Upper lobe of left lung (tissue), 6 donors: Measurements from ENCODE around the gene GUCA2A. TPM values are rescaled to one million over a fixed set of nuclear protein-coding genes. Genes with fewer than 3 reads are reported as not detected.
A peak's percentile ranks its signal among the peaks of the same experiment; 100 is the strongest.

ENCODE experiments used
- ATAC-seq, 2 donors: fragments of 200-7000 bp; cut with Tn5 transposase; one replicate each; pipeline ENCODE4 v1.9.1; 2022; ENCODE audit warnings: mild to moderate bottlenecking in 2 of 2, moderate library complexity in 2 of 2; ENCODE audit not compliant: low FRiP score in 2 of 2
- DNase-seq, 2 donors: peaks; one replicate each; pipeline ENCODE4 v3.0.0-alpha.2; 2019 to 2020
- H3K27ac ChIP-seq, 4 donors: fragments of 200-600 bp; sonication (generic); one replicate each; pipeline ENCODE4 v1.5.1; 2016 to 2019
- H3K27me3 ChIP-seq, 4 donors: fragments of 200-600 bp; sonication (generic); one replicate each; pipeline ENCODE4 v1.5.1; 2017 to 2019
- H3K36me3 ChIP-seq, 4 donors: fragments of 200-600 bp; sonication (generic); one replicate each; pipeline ENCODE4 v1.5.1; 2016 to 2019
- H3K4me1 ChIP-seq, 4 donors: fragments of 200-600 bp; sonication (generic); one replicate each; pipeline ENCODE4 v1.5.1; 2018 to 2019
- H3K4me3 ChIP-seq, 4 donors: fragments of 200-600 bp; sonication (generic); one replicate each; pipeline ENCODE4 v1.5.1; 2017 to 2019; ENCODE audit warnings: mild to moderate bottlenecking in 2 of 4, moderate library complexity in 1 of 4
- H3K9me3 ChIP-seq, 4 donors: fragments of 200-600 bp; sonication (generic); one replicate each; pipeline ENCODE4 v1.5.1; 2018 to 2019
- CTCF ChIP-seq, 6 experiments: fragments of 450-650 bp in 4 of 6; fragments of 200-600 bp in 2 of 6; sonication (generic) in 2 of 6; IDR thresholded peaks; one replicate each; pipeline ENCODE4 v1.5.1; 2016 to 2019; ENCODE audit warnings: antibody characterized with exemption in 6 of 6
- EP300 ChIP-seq, 4 donors: sonication (generic); formaldehyde crosslinking; IDR thresholded peaks; one replicate each; pipeline ENCODE4 v1.5.1; 2017; ENCODE audit warnings: antibody characterized with exemption in 4 of 4, control low read depth in 2 of 4
- POLR2A ChIP-seq, 4 donors: fragments of 450-650 bp; IDR thresholded peaks; one replicate each; pipeline ENCODE4 v1.5.1; 2016 to 2017; ENCODE audit warnings: antibody characterized with exemption in 4 of 4, mild to moderate bottlenecking in 2 of 4
- POLR2AphosphoS5 ChIP-seq, 2 donors: sonication (generic); formaldehyde crosslinking; IDR thresholded peaks; one replicate each; pipeline ENCODE4 v1.5.1; 2017; ENCODE audit warnings: antibody characterized with exemption in 2 of 2
- WGBS, 2 donors: methylation state at CpG; one replicate each; pipeline ENCODE4 v1.1.5; 2017 to 2018; 5-methylcytosine and 5-hydroxymethylcytosine counted together
- total RNA-seq, 6 donors: library from RNA; depleted of rRNA in 4 of 6; stranded (reverse); fragments of >200 nt in 4 of 6; gene quantifications; one replicate each; pipeline versions ENCODE4 v1.1.0 to v1.2.1, GENCODE V29; 2016 to 2021
- donor health status: DM: no; HTN: no; CAD: no; lungs with moderate emphysema.
- donor health status: DM: no; HTN: yes; CAD: no; lungs with severe emphysema.

The GUCA2A gene
- total RNA-seq, 6 donors from 2014 or later = 0.47 TPM; not detected in 5

DNA sequence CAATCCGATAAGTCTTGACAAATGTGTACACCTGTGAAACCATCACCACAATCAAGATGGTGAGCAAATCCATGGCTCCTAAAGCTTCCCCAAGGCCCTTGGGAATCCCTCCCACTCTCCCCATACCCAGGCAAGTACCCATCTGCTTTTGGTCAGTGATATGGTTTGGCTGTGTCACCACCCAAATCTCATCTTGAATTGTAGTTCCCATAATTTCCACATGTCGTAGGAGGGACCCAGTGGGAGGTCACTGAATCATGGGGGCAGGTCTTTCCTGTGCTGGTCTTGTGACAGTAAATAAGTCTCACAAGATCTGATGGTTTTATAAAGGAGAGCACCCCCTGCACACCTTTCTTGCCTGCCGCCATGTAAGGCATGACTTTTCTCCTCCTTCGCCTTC, 26.0 kb downstream of the GUCA2A start:
- Histone ChIP-seq H3K27me3 (no peaks in the 10 kb centered on the region), H3K4me1 (peaks cover 0 to 25% (median 9%) of the 10 kb centered on the region in 4 donors), H3K4me3 (no peak overlapping the region), H3K36me3 (no peaks in the 10 kb centered on the region), H3K27ac (no peak overlapping the region), H3K9me3 (no peaks in the 10 kb centered on the region)
- DNase-seq (no peak), ATAC-seq (no peak)
- WGBS, 2 donors = 95 to 96% methylated on average over 4 of the region's 4 CpGs
- no peak for TF ChIP-seq EP300 (IDR thresholded peaks at IDR 0.05)
- no peak for TF ChIP-seq POLR2AphosphoS5 (IDR thresholded peaks at IDR 0.05)
- TF ChIP-seq POLR2A (IDR thresholded peaks at IDR 0.05) = no peak
- no peak for TF ChIP-seq CTCF (IDR thresholded peaks at IDR 0.05)

DNA sequence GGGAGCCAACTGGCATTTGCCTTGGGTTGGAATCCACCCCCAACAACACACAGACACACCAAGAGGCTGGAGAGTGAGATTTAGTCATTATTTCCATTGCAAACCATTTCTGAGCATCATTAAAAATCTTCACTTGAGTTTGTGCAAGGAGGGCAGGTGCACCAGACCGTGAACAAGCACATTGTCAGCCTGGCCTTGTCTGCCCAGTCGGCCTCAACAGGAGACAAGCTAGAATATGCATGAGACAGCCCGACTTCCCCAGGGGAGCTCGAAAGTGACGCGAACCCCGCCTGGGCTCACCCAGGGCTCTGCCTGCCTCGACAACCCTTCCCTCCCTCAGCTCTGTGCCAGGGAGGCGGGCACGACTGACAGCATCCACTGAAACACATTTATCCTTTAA, 26.8 kb downstream of the GUCA2A start:
- Histone ChIP-seq H3K9me3 (no peaks in the 10 kb centered on the region), H3K27me3 (no peaks in the 10 kb centered on the region), H3K27ac (no peak overlapping the region), H3K4me1 (peaks cover 0 to 24% (median 5%) of the 10 kb centered on the region in 4 donors), H3K4me3 (no peak overlapping the region), H3K36me3 (no peaks in the 10 kb centered on the region)
- ATAC-seq = no peak
- TF ChIP-seq POLR2A (IDR thresholded peaks at IDR 0.05) (no peak), CTCF (IDR thresholded peaks at IDR 0.05) (no peak), EP300 (IDR thresholded peaks at IDR 0.05) (no peak), POLR2AphosphoS5 (IDR thresholded peaks at IDR 0.05) (no peak)
- 83 to 87% methylated on average over 8 to 10 of the region's 10 CpGs for WGBS, 2 donors
- peak in 1 of 2 donors; percentile 32 for DNase-seq

DNA sequence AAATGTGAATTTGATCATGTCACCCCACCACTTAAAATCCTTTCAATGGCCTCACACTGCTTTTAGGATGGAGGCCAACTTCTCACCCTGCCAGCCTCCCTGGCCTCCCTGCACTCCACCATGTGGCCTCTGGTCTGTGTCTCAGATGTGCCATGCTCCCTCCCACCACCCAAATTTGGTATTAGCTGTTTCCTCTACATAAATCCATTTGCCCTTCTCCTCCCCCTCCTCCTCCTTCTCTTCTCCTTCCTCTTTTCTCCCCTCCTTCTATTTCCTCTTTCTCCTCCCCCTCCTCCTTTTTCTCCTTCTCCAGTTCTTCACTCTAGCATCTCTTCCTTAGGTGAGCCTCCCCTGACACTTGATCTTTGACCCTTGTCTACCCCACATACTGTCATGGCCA, 28.1 kb downstream of the GUCA2A start:
- Histone ChIP-seq H3K4me3 (no peak overlapping the region), H3K9me3 (no peaks in the 10 kb centered on the region), H3K36me3 (no peaks in the 10 kb centered on the region), H3K4me1 (peaks cover 0 to 24% (median 5%) of the 10 kb centered on the region in 4 donors), H3K27me3 (no peaks in the 10 kb centered on the region), H3K27ac (no peak overlapping the region)
- DNase-seq (no peak), ATAC-seq (no peak)
- TF ChIP-seq CTCF (IDR thresholded peaks at IDR 0.05) (no peak), EP300 (IDR thresholded peaks at IDR 0.05) (no peak), POLR2AphosphoS5 (IDR thresholded peaks at IDR 0.05) (no peak), POLR2A (IDR thresholded peaks at IDR 0.05) (no peak)

DNA sequence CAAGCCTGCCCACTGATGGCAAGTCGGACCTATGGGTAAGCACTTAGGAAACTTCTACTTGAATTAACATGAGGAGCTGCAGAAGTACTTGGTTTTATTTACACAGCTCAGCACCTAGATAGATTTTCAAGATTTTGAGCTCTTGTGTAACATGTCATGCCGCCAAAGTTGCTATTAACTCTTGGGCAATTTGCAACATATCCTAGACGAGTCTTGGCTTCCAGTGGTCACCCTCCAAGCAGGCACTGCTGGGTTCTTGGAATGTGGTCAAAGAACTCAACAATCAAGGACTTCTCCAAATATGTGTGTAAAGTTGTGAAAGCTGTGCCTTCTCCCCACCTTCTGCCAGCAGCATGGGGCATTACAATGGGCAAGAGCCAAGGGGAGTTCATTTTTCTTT, 29.1 kb downstream of the GUCA2A start:
- ATAC-seq (peak; percentile 53 to 85), DNase-seq (peak in 1 of 2 donors; percentile 74)
- Histone ChIP-seq H3K36me3 (no peaks in the 10 kb centered on the region), H3K27ac (peak overlapping the region in 2 of 4 donors; percentile 45 to 53), H3K27me3 (no peaks in the 10 kb centered on the region), H3K4me1 (peaks cover 0 to 17% (median 5%) of the 10 kb centered on the region in 4 donors), H3K9me3 (no peaks in the 10 kb centered on the region), H3K4me3 (no peak overlapping the region)
- peak in 1 of 4 donors; percentile 47 for TF ChIP-seq EP300 (IDR thresholded peaks at IDR 0.05)
- peak in 1 of 2 donors; percentile 49 for TF ChIP-seq POLR2AphosphoS5 (IDR thresholded peaks at IDR 0.05)
- no peak for TF ChIP-seq POLR2A (IDR thresholded peaks at IDR 0.05)
- 35 to 41% methylated on average over 3 of the region's 3 CpGs for WGBS, 2 donors

DNA sequence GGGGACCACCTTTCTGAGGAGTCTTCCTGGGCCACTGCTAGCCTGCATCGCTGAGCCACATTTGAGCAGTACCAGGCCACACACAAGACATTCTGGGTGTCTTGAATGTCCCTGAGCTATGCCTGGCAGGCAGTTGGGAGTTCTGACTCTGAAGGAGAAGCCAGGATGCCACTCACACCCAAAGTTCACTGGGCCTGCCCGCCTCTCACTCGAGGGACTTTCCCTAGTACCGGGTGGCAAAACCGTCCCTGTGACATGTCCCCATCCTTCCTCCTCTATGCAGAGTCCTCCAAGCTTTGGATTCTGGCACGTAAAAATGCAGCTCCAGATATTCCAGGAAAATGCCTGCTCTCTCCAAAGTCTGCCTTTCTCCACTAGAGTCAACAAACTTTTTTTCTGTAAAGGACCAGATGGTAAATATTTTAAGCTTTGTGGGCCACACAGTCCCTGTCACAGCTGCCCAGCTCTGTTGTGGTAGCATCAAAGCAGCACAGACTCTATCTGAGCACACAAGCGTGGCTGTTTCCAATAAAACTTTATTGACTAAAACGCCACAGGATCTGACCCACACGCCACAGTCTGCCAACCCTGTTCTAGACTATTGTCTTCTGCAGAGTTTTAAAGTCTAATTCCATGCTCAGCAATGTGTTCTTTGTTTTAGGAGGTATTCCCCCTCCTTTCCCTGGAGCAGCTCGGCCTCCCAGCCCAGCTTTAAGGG, 30.6 kb downstream of the GUCA2A start:
- no peak for DNase-seq
- ATAC-seq = no peak
- H3K4me3 ChIP-seq = no peak overlapping the region
- H3K9me3 ChIP-seq = no peaks in the 10 kb centered on the region
- no peaks in the 10 kb centered on the region for H3K27me3 ChIP-seq
- H3K27ac ChIP-seq = no peak overlapping the region
- TF ChIP-seq POLR2A (IDR thresholded peaks at IDR 0.05) = no peak
- TF ChIP-seq EP300 (IDR thresholded peaks at IDR 0.05) = no peak
- TF ChIP-seq CTCF (IDR thresholded peaks at IDR 0.05) = no peak
- TF ChIP-seq POLR2AphosphoS5 (IDR thresholded peaks at IDR 0.05) = no peak
- no peaks in the 10 kb centered on the region for H3K36me3 ChIP-seq
- WGBS, 2 donors = 80 to 83% methylated on average over 10 of the region's 10 CpGs
- H3K4me1 ChIP-seq = peaks cover 0 to 16% (median 5%) of the 10 kb centered on the region in 4 donors
